CD4-positive, alpha-beta T cell treated with Interleukin-10 for 1 hour (primary cell): ENCODE data around the gene R3HDM2.
"Not testable (repeated sequence)": the region's sequence is repeated elsewhere in the genome, so short reads cannot be mapped to it uniquely, and the experiment has no call there.

ENCODE experiments used
- DNase-seq: peaks from one replicate; pipeline ENCODE4 v3.0.0-alpha.2; 2020

The R3HDM2 gene

GRCh38 chr12:57320639-57321038, 110.2 kb downstream of the R3HDM2 start:
- DNase-seq: no peak

- no peak for DNase-seq
These were observed 111.0 kb downstream of the R3HDM2 start for GRCh38 chr12:57319678-57320469.

- DNase-seq: no peak
These were observed 115.2 kb downstream of the R3HDM2 start for GRCh38 chr12:57315681-57316080.

- not testable (repeated sequence) for DNase-seq
These were observed 118.6 kb downstream of the R3HDM2 start for GRCh38 chr12:57312287-57312686.

GRCh38 chr12:57309420-57309819, 121.4 kb downstream of the R3HDM2 start:
- no peak for DNase-seq

- no peak for DNase-seq
These were observed 129.8 kb downstream of the R3HDM2 start for GRCh38 chr12:57300961-57301584.

- no peak for DNase-seq
These were observed 131.3 kb downstream of the R3HDM2 start for GRCh38 chr12:57299514-57300016.

- no peak for DNase-seq
These were observed 134.6 kb downstream of the R3HDM2 start for GRCh38 chr12:57296291-57296690.

GRCh38 chr12:57282073-57282472, 148.8 kb downstream of the R3HDM2 start:
- not testable (repeated sequence) for DNase-seq

- DNase-seq: peak; percentile 69
These were observed 150.4 kb downstream of the R3HDM2 start for GRCh38 chr12:57280211-57281062.

GRCh38 chr12:57278465-57279381, 152.1 kb downstream of the R3HDM2 start:
- DNase-seq: no peak

- peak; percentile 3 for DNase-seq
These were observed 153.8 kb downstream of the R3HDM2 start for GRCh38 chr12:57276935-57277563.

- DNase-seq: not testable (repeated sequence)
These were observed 154.6 kb downstream of the R3HDM2 start for GRCh38 chr12:57276233-57276632.

GRCh38 chr12:57273516-57273915, 157.3 kb downstream of the R3HDM2 start:
- DNase-seq: no peak

- DNase-seq: no peak
These were observed 158.3 kb downstream of the R3HDM2 start for GRCh38 chr12:57272337-57273151.

- no peak for DNase-seq
These were observed 159.8 kb downstream of the R3HDM2 start for GRCh38 chr12:57270966-57271470.

GRCh38 chr12:57268264-57268663, 162.6 kb downstream of the R3HDM2 start:
- no peak for DNase-seq

- no peak for DNase-seq
These were observed 164.2 kb downstream of the R3HDM2 start for GRCh38 chr12:57266681-57267080.

GRCh38 chr12:57263096-57263495, 167.7 kb downstream of the R3HDM2 start:
- DNase-seq: no peak

- DNase-seq: no peak
These were observed 168.6 kb downstream of the R3HDM2 start for GRCh38 chr12:57262126-57262822.
